ENCODE data around the gene BARX2.

DNA sequence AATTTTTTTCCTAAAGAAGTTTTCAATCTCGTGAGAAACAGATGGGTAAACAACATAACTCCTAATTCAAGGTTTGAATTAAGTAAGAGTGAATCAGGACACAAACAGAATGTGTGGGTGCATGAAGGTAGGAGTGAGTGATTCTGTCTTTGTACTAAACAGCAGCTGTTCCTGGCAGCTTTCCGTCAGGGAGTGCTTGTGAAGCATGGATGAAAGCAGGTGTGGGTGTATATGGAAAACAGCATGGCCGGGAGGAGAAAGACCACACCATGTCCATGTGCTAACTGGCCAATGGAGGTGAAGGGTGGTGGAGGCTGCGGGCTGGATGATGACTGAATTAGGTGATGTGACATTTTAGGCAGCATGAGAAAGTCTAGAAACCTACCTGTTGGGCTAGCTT is 49.6 kb downstream of the BARX2 start:
- TF ChIP-seq, protein P1, sequence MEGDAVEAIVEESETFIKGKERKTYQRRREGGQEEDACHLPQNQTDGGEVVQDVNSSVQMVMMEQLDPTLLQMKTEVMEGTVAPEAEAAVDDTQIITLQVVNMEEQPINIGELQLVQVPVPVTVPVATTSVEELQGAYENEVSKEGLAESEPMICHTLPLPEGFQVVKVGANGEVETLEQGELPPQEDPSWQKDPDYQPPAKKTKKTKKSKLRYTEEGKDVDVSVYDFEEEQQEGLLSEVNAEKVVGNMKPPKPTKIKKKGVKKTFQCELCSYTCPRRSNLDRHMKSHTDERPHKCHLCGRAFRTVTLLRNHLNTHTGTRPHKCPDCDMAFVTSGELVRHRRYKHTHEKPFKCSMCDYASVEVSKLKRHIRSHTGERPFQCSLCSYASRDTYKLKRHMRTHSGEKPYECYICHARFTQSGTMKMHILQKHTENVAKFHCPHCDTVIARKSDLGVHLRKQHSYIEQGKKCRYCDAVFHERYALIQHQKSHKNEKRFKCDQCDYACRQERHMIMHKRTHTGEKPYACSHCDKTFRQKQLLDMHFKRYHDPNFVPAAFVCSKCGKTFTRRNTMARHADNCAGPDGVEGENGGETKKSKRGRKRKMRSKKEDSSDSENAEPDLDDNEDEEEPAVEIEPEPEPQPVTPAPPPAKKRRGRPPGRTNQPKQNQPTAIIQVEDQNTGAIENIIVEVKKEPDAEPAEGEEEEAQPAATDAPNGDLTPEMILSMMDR (IDR thresholded peaks at IDR 0.05; ENCODE audit: borderline replicate concordance, extremely low read depth, low read length, poor library complexity, severe bottlenecking), result no peak
- no peak for TF ChIP-seq EZH2 (IDR thresholded peaks at IDR 0.05; ENCODE audit: borderline replicate concordance, low read depth, low read length, severe bottlenecking)
